HG03521 (cell line): ENCODE measurements around the gene EHD1.

Experiments used
- ATAC-seq: cut with Tn5 transposase; IDR thresholded peaks from one replicate; pipeline ENCODE4 v1.9.1; 2021; ENCODE audit warnings: mild to moderate bottlenecking, moderate library complexity; ENCODE audit not compliant: unreplicated experiment

Gene EHD1

DNA sequence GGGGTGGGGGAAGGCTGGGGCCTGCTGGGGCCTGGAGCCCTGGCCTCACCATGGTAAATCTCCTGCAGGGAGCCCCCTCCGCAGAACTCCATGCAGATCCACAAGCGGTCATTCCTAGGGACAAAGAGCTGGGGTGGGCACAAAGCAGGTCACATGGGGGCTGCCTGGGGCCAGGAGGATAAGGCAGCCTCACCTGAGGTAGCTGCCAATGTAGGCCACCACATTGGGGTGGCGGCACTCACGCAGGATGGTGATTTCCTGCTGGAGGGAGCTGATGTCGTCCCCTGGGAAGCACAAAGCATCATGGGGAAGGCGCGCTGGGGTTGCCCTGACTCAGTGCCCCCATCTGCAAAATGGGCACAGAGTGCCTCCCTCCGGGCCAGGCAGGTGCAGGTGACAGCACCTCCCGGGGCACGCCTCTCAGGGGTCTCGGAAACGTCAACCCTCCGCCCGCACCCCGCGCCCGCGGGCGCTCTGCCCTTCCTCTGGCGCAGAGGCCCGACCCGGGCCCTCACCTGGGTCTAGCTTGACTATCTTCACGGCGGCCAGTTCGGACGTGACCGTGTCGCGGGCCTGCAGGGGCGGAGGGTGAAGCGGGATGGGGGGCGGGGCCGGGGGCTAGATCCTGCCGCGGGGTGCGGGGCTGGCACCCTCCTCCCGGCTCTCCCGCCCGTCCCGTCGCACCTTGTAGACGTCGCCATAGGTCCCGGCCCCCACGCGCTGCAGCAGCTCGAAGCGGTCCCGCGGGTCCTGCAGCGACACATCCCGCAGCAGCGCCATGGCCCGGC is 75.9 kb downstream of the EHD1 start:
- peak; percentile 25 for ATAC-seq
